ENCODE data around the gene SRP14.

SRP14 gene, protein sequence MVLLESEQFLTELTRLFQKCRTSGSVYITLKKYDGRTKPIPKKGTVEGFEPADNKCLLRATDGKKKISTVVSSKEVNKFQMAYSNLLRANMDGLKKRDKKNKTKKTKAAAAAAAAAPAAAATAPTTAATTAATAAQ

DNA sequence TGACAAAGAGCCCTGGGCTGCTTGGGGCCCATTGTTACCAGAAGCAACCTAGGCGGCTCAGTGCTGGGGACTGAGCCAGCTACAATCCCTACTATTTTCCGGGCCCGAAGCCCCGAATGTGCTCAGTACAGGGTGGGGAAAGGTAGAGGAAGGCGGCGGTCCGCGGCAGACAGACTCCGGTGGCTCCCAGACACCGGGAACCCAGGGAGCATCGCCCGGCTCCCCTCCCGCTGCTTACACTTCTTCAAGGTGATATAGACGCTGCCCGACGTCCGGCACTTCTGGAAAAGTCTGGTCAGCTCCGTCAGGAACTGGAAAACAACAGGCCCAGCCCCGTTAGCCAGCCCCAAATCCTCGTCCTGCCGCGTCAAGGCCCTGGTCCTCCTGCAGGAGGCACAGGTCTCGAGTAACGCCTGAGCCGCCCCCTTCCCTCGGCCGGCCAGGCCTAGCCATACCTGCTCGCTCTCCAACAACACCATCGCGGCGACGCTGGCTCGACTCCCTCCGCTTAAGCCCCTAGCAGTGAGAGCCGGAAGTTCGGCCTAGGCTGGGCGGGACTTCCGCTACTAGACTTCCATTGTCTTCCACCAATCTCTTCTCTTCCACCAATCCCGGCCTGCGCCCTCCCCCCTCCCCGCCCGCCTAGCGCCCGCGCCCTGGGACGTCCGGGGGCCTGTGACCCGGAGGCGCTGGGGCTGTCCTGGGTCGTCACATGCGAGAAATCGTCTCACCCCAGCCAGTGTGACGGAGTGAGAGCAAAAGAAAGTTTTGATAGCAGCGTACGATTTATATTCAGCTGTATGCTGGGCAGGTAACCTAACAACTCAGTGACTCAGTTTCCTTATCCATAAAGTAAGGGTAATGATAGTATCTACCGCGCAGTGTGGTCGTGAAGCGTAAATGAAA is at the start of gene SRP14:
Gene SRP14 (minus strand): TSS at position 544 of the 906 bp plus-strand sequence. CDS start 65 bp downstream, at position 479.
- TF ChIP-seq ZFX (IDR thresholded peaks at IDR 0.05; ENCODE audit: borderline replicate concordance) = no peak
- TF ChIP-seq, protein P1, sequence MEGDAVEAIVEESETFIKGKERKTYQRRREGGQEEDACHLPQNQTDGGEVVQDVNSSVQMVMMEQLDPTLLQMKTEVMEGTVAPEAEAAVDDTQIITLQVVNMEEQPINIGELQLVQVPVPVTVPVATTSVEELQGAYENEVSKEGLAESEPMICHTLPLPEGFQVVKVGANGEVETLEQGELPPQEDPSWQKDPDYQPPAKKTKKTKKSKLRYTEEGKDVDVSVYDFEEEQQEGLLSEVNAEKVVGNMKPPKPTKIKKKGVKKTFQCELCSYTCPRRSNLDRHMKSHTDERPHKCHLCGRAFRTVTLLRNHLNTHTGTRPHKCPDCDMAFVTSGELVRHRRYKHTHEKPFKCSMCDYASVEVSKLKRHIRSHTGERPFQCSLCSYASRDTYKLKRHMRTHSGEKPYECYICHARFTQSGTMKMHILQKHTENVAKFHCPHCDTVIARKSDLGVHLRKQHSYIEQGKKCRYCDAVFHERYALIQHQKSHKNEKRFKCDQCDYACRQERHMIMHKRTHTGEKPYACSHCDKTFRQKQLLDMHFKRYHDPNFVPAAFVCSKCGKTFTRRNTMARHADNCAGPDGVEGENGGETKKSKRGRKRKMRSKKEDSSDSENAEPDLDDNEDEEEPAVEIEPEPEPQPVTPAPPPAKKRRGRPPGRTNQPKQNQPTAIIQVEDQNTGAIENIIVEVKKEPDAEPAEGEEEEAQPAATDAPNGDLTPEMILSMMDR (IDR thresholded peaks at IDR 0.05) = no peak
- H3K27ac ChIP-seq = peak within 1 kb of the TSS; percentile 83

DNA sequence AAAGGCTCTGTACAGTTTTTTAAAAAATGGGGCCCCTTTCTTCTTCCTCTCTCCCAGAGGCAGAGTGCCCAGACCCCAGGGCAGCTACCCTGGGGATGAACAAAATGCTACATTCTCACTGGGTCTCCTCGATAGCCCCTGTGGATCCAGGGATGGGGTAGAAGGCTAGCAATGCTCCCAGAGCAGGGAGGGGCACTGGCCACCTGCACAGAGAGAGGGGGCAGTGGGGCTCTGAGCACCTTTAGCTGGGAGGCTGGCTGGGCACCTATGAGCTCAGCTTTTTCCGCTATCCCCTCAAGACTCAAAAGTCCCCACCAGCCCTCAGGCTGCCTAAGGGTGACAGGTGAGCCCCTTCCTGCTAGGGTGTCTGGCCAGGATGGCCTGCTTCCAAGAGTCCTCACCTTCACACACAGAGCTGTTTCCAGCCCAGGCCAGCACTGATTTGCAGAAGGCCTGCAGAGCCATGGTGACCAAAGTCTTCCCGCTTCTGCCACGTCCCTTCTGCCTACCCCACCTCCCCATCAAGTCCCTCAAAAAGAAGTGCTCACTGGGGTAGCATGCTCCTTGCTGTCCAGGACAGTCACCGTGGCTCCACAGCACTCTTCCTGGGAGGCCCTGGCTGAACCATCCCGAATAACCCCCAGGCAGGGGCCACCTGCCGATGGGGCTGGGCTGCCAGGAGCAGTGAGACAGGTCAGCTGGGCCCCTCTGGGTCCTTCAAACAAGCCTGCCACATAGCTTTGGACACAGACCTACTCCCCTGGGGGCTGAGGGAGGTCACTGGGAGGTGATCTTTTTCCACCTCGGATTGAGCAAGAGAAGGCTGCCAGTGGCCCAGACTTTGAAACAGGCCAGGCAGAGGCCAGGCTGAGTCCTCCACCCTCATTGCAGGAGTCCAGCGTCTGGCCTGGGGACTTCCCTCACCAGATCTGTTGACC is 49.3 kb upstream of the SRP14 start:
- no peak for TF ChIP-seq ZFX (IDR thresholded peaks at IDR 0.05; ENCODE audit: borderline replicate concordance)
- TF ChIP-seq, protein P1 (IDR thresholded peaks at IDR 0.05) = no peak
- no peak overlapping the region for H3K27ac ChIP-seq

DNA sequence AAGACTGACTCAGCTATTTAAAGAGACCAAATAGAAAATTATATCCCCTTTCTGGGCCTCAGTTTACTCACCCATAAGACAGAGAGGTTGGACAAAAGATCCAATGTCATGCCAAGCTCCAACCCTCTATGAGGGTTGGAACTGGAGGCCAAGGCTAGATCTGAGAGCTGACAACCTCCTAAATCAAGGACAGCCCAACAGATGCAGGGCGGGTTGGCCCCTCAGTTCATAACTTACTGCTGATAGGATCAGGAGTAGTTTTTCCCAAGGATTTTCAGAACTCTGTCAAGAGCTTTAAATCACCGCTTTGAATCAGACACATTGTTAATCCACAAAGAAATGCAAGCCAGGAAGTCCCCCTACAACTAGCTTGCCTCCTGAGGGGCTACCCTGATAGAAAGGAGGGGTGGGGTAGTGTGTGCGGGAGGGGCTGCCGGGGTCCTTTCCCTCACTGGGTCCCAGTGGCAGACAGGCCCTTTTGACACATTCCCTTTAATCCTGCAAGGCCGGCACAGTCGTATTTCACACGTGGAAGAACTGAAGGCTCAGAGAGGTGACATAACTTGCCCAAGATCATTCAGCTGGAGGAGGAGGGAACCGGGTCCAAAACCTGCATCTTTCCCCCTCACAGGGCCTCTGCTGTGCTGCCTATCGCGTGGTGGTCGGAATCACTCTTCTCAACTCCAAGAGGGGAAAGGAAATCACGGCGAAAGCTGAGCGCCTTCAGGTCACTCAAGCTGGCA is 48.3 kb upstream of the SRP14 start:
- no peak overlapping the region for H3K27ac ChIP-seq
- TF ChIP-seq, protein P1 (IDR thresholded peaks at IDR 0.05) = no peak
- TF ChIP-seq ZFX (IDR thresholded peaks at IDR 0.05; ENCODE audit: borderline replicate concordance) = no peak

DNA sequence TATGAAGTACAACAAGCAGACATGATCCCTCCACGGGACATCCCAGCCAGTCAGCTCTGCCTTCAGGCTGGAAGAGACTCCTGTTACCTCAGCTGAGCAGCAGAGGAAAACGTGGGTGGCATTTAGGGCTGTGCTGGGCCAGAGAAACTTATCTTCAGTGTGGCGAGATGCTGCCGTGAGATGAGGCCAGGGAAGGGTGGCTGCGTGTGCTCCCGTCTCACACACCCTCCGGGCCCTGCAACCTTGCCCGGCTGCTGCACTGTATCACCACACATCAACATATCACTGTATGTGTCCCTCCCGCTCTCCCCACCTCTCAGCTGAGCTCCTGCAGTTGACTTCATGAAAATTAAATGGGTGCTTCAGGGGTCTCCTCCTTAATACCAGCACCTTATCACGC is 46.3 kb upstream of the SRP14 start:
- no peak overlapping the region for H3K27ac ChIP-seq
- no peak for TF ChIP-seq ZFX (IDR thresholded peaks at IDR 0.05; ENCODE audit: borderline replicate concordance)
- TF ChIP-seq, protein P1 (IDR thresholded peaks at IDR 0.05) = no peak

DNA sequence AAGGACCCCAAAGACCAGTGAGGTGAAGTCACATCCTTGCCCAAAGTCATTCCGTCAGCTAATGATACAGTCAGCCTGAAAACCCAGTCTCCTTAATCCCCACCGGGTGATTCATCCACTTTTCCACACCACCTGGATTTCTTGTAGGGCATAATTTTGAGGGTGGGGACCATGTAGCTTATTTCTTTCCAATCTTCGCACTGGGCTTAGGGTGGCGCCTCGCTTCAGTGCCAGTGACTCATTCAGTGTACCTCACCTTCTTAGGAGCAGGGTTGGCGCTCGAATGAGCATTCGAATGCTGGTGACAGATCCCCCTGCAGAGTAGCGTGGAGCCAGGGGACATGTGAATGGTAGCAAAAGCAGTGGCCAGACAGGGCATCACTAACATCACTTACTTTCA is 45.7 kb upstream of the SRP14 start:
- TF ChIP-seq ZFX (IDR thresholded peaks at IDR 0.05; ENCODE audit: borderline replicate concordance) = no peak
- TF ChIP-seq, protein P1 (IDR thresholded peaks at IDR 0.05) = no peak
- no peak overlapping the region for H3K27ac ChIP-seq

DNA sequence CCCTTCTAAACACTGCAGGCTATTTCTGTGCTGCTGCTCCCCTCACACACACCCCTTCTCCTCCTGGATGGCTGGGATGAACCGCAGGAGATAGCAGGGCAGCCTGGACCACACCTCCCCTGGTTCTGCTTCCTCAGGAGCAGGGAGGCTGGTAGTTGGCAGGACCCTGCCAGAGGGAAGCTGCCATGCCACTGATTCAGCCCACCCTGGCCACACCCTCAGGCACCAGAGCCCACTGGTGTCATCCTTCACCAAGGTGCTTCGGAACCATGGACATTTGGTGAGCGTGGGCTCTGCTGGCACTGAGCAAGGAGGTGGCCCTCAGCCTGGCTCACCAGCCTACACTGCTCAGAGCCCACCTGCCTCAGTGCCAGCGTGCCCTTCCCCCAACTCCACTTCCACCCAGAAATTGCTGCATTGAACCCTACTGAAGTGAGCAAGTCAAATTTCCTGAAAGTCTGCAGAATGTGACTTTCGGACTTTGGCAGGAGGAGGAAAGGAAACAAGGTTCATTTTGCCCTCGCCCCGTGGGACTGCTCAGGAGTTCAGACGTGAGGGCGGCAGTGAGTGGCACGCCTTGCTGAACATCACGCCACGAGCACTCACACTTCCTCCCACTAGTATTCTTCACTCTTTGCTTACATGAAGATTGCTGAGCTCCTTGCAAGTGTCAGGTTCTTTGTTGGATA is 43.4 kb upstream of the SRP14 start:
- TF ChIP-seq ZFX (IDR thresholded peaks at IDR 0.05; ENCODE audit: borderline replicate concordance) = no peak
- TF ChIP-seq, protein P1 (IDR thresholded peaks at IDR 0.05) = no peak
- H3K27ac ChIP-seq = no peak overlapping the region
